NB4 (cell line): Measurements from ENCODE around the gene DSTN.

ENCODE experiments used
- MYC ChIP-seq: IDR thresholded peaks from 2 replicates; pipeline ENCODE4 v1.6.1; 2011; ENCODE audit warnings: low read depth, low read length
- POLR2A ChIP-seq: IDR thresholded peaks from 2 replicates; pipeline ENCODE4 v1.6.1; 2011; ENCODE audit warnings: mild to moderate bottlenecking; ENCODE audit not compliant: insufficient read length; ENCODE audit errors: extremely low read depth
- TF ChIP-seq, protein P1 (sequence below): IDR thresholded peaks from one replicate; pipeline ENCODE4 v1.5.1; 2012; ENCODE audit warnings: low read depth, low read length
- TF ChIP-seq, protein P2 (sequence below): IDR thresholded peaks from 2 replicates; pipeline ENCODE4 v1.6.1; 2011; ENCODE audit warnings: low read depth, low read length

DNA sequence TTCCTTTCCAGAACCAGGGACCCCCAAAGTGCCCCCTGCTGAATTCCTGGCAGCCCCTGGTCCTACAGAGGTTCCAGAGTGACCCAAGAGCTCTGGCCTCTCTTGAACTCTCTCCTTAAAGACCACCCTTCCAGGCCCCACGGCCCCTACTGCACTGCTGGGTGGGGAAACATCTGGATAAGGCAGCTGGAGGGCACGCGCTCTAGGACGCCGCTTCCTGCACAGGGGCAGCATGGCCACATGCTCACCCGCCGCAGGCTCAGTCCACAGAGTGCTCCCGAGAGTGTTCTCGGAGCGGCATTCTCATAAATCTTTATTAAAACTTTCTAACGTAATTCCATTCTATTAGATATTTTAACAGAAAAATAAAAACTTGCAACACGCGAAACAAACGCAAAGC, 75.1 kb downstream of the DSTN start:
- TF ChIP-seq POLR2A (no peak), MYC (no peak)
- TF ChIP-seq, protein P1, sequence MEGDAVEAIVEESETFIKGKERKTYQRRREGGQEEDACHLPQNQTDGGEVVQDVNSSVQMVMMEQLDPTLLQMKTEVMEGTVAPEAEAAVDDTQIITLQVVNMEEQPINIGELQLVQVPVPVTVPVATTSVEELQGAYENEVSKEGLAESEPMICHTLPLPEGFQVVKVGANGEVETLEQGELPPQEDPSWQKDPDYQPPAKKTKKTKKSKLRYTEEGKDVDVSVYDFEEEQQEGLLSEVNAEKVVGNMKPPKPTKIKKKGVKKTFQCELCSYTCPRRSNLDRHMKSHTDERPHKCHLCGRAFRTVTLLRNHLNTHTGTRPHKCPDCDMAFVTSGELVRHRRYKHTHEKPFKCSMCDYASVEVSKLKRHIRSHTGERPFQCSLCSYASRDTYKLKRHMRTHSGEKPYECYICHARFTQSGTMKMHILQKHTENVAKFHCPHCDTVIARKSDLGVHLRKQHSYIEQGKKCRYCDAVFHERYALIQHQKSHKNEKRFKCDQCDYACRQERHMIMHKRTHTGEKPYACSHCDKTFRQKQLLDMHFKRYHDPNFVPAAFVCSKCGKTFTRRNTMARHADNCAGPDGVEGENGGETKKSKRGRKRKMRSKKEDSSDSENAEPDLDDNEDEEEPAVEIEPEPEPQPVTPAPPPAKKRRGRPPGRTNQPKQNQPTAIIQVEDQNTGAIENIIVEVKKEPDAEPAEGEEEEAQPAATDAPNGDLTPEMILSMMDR, result no peak
- TF ChIP-seq, protein P2, sequence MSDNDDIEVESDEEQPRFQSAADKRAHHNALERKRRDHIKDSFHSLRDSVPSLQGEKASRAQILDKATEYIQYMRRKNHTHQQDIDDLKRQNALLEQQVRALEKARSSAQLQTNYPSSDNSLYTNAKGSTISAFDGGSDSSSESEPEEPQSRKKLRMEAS, result no peak
